HG02623 (cell line): Measurements from ENCODE around the gene NKD1.

Experiments used
- ATAC-seq: cut with Tn5 transposase; IDR thresholded peaks from one replicate; pipeline ENCODE4 v1.9.1; 2021; ENCODE audit warnings: moderate library complexity; ENCODE audit not compliant: unreplicated experiment

Gene NKD1

DNA sequence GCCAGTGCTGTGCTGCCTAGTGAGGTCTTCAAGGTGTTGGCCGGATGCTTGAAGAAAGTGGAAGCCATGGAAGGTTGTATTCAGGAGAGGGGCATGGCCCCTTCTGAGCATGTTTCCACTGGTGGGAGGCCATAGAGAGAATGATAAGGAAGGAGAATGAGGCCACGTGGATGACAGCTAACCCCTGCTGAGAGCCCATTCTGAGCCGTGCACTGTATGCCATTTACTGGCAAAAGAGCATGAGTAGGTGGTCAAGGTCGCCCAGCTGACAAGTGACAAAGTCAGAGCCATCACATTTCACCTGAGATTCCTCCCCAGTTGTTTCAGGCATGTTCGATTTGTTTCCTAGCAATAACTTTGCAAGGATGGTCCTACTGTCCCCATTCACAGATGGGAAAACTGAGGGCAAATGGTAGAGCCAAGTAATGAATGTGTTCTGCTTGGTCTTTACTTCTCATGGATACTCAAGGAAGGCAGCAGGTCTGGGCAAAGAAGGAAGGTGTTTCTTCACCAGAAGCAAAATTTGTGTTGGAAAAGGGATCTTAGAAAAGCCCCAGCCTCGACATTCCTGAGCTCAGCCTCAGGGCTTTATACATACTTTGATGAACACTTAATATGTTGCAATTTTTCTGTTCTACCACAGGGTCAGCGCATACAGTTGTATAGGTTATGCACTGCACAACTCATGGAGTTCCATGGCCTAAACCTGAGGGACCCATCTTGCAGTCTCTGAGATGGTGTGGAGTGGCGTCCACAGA, 10.5 kb upstream of the NKD1 start:
- ATAC-seq: no peak

DNA sequence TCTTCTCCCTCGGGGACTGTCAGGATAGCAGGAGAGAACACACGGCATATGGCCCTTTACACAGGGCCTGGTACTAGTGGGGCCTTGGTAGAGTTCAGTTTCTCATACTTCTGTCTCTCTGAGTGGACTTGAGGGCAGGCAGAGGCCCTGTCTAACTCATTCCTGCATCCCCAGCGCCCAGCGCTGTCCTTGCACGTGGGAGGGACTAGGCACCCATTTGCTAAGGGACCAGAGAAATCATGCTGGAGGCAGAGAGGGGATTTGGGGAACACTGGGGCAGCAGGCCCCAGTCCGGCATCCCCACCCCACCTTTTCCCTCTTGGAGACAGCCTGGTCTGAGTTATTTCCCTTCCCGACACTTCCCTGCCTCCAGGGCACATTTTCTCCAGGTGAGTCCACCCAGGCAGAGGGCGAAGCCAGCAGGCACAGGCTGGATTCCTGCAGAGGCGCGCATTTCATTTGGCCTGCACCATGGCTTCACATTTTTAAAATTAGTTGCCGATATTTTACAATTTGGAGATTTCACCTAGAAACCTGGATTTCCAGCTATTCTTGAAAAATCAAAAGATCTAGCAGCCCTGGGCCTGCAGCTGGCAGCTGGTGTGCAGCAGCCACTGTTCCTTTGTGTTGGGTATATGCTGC, 9.7 kb upstream of the NKD1 start:
- no peak for ATAC-seq

DNA sequence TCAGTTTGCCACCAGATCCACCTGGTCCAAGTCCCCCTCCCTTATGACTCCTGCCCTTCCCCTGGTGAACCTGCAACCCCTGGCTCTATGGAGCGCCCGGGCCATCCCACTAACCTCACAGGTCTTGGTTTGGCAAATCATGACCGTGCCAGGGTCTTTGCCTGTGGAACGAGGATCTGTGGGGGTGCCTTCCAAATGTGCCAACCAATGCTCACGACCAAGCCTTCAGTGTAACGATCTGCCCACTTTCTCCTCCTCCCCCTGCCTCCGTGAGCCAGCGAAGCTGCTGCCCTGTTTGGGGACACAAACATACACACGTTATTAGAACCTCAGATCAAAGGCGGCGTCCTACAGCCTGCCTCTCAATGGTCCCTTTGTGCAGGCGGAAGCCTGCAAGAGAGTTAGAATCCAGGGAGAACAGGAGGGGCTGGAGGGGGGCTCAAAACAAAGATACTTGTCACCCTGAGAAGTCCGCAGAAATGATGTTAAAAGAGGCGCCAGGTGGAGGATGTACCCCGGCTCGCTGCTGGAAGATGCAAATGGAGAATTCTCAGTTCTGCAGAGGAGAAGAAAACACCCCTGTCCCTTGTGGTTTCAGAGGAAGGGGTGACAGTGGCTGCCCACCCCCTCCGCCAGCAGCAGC, 9.0 kb upstream of the NKD1 start:
- no peak for ATAC-seq

DNA sequence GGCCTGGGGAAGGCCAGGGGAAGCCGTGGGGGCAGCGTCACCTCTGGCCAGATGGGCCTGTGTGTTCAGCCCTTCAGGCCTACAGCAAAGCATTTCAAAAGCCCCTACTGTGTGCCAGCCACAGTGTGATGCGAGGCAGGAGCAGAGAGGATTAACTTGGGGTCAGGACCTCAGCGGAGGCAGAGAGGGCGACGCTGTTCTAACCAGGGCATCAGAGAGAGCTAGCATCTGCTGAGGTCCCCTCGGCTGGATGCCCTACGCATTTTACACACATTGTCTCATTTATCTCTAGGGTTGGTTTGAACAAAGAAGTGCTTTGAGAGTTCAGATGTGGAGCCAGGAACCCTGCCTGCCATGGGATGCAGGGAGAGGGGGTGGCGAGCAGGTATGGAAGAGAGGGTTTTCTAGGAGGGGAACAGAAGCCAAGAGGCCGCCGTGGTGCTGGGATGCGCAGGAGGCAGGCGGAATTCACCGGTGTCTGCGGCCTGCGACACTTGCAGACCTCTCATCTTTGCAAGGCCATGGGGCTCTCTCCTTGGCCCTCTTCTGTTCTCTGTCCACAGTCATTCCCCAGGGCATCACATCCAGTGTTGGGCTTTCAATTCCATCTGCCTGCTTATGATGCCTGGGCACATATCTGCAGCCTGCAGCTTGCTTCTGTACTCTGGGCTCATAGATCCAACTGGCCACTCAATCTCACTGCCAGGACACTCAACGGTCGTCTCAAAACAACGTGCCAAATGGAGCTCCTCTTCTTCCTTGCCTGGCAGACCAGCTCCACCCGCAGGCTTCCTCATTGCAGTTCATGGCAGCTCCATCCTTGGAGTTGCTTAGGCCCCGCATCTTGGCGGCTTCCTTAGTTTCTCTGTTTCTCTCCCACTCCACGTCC, 8.1 kb upstream of the NKD1 start:
- ATAC-seq: no peak

DNA sequence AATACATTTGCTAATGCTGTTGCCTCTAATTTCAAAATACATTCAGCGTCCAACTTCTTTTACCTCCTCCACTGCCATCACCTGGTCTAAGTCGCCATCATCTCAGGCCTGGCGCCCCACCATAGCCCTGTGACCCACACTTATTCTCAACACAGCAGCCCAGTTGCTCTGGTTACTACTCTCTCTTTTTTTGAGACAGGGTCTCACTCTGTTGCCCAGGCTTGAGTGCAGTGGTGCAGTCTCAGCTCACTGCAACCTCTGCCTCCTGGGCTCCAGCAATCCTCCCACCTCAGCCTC, 7.5 kb upstream of the NKD1 start:
- ATAC-seq: no peak

DNA sequence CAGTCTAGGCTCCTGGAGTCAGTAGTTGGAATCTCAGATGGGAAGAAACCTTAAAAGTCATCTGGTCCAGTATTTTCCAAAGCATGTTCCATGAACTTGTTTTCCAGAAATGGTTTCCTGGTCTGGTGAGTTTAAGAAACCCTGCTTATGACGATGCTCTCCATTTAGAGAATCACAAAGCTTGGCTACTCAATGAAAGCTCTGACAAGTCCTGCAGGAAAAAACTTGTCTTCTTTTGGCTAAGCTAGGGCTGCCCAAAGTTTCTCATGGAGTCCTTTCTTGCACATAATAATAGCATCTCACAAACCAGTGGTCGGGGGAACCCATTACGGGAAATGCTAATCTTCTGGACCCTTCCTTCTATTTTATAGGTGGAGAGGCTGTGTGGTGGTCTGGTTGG, 5.5 kb upstream of the NKD1 start:
- ATAC-seq: no peak

DNA sequence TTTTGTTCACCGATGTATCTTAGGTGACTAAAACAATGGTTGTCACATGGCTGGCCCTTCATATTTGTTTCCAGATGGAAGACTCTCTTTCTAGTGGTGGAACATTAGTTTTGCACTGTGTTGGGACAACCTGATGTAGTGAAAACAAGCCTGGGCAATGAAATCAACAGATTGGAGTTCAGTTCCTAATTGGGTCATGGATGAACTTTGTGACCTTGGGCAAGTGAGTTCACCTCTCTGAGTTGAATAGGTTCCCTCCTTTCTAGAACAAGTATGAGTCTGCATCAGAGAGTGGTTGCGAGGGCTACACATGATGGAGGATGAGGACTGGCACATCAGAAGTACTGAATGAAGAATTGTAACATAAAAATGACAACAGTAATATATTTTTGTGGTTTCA, 2.1 kb upstream of the NKD1 start:
- no peak for ATAC-seq

DNA sequence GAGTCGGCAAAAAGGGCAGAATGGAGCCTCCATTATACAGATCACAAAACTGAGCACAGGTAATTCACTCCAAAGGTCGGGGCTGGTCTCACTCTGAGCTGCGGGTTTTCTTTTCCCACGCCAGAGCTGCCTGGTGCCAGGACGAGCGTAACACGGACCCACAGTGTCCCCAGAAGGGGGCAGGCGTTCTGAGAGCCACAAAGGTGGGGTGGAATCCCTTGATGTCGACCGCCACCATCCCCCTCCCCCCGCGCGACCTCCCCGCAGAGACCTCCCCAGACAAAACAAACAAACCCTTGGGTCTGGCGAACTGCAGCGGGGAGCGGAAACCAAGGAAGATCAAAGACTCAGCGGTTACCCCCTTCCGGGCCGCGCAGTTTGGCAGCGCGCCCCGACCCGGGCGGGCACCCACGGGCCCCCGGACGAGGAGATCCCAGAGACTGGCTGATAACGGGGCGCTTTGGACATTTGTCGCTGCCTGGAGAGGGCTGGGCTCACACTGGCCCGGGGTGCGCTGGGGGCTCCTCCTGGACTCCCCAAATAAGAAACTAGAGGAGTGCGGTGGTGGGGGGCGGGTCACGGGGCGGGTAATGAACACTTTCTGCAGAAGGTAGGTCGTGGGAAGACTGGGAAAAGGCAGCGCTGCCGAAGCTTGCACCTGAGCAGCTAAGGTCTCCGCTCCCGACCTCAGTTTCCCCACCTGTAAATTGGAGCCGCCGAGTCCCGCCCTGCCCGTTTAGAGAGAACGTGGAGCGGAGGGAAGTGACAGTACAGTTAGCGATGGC, 664 bp upstream of the NKD1 start:
- no peak for ATAC-seq

DNA sequence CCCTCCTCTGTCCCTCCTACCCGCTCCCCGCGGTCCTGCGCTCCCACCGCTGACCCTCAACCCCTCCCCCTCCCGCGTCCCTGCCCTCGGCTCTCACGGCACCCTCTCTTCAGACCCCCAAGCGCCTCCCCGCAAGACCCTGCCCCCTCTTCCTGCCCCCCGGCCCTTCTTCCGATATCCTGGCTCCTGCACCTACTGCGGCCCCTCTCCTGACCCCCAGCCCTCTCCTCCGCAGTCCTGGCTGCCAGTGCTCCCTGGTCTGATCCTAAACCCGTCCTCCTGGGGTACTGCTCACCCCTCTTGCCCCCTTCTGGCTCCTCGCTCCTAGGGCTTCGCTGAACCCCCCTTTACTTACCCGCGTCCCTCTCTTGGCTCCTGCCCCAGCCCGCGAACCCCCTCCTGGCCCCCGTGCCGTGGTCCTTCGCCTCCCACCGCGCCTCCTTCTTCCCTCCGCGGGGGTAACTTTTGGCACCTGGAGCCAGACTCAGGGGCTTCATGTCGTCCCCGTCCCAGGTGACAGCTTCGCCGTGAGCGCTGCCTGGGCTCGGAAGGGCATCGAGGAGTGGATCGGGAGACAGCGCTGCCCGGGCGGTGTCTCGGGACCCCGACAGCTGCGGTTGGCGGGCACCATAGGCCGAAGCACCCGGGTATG, 839 bp downstream of the NKD1 start:
- ATAC-seq: no peak

DNA sequence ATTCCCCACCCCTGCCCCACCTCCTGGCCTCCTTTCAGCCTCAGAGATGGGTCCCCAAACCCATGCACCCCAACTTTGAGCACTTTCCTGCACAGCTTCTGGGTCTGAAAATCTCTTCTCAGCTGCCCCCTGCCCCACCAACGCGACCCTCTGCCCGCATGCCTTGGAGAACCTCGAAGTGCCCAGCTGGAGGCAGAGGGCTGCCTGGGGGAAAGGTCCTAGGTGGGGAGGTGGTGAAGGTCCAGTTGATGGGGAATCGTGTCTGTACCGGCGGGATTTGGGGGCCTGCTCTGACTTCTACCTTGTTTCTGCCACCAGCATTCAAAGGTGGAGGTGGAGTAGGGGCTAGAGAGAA, 1.3 kb downstream of the NKD1 start:
- no peak for ATAC-seq

DNA sequence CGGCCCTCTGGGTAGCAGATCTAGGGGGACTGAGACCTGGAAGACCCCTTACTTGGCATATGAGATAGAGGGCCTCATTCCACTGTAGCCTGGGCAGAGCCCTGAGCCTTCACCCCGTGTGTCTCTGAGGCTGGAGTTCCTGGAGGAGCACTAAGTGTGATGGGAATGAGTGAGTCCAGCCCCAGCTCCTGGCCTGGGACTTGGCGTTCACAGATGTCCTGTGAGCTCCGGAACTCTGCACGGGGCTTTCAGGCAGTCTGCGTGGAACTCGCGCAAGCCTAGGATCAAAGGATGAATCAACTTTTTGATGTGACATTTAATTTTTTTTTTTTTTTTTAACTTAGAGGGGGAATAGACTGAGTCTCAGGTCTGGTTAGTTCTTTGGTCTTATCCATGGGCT, 1.8 kb downstream of the NKD1 start:
- ATAC-seq: no peak

DNA sequence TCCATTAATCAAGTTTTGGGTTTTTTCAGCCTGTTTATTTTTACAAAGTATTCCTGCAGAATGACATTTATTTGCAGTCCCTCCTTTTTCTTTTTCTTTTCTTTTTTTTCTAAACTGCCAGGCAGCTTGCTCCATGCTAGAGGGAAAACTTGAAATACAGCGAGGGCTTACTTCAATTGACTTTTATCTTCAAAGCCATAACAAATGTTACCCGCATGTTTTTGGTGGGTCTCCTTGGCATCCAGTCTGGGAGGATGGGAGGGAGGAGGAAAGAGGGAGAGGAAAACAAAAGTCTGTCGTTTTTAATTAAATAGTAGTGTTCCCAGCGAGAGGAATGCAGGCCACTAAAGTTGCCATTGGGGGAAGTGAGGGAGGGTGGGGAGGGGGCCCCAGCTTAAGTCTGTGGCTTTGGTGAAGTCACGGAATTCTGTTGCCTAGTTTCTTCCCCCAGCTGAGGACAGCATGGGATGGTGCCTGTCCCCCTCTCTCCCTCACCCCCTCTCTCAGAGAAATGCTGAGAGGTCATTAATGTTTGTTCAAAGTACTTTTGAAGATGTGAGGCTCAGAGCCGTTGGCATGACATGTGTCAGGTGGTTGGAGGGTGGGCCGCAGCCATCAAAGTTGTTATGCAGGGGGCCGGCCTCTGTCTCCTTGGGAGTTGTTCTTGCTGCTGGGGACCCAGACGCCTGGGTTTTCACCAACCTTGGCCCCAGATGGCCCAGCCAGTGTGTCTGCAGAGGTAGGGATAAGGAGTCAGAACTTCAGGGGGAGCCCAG, 2.9 kb downstream of the NKD1 start:
- ATAC-seq: no peak

DNA sequence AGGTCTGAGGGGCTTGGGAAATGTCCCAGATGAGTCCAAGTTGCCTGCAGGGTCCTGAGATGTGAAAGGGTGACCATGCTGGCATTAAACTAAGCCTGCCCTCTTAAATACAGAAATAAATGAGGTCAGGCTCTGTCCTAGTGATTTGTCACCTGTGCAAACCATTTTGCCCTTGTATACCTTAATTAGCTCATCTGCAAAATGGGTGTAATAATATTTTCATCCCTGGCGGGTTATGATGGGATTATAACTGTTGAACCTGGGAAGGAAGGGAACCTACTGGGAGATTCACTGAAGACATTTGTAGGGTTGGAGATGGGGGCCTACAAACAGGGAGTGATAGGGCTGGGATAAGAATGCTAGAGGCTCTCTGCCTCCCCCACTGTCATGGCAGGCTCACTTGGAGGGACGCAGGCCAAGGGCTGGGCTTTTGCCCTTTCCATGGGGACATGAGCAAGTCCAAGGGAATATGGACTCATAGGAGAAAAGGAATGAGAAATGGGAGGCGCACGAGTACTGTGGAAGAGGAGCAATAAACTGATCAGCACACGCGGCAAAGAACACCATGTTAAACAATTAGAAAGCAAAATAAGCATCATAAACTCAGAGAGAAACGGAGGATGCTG, 4.4 kb downstream of the NKD1 start:
- ATAC-seq: no peak

DNA sequence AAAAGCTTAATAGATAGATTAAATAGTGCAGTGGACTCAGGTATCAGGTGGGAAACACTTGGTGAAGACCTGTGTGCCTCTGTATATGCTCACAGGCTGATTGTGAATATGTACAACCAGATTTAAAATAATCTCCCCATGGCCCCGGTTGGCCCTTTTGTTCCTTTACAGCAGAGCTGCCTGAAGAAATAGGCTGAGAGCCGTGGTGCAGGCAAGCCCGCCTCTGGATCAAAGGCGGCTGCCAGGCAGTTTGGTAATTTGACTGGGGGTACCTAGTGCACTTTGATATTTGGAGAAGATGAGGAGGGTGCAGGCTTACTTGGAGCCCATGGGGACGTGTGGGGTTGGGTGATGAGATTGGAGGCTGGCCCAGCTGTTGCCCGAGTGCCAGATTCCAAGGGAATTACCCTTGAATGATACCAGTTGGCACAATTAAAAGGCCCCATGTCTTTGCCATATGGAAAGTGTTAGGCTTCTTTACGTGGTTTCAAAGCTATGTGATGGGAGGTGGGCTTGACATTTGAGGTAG, 5.0 kb downstream of the NKD1 start:
- no peak for ATAC-seq

DNA sequence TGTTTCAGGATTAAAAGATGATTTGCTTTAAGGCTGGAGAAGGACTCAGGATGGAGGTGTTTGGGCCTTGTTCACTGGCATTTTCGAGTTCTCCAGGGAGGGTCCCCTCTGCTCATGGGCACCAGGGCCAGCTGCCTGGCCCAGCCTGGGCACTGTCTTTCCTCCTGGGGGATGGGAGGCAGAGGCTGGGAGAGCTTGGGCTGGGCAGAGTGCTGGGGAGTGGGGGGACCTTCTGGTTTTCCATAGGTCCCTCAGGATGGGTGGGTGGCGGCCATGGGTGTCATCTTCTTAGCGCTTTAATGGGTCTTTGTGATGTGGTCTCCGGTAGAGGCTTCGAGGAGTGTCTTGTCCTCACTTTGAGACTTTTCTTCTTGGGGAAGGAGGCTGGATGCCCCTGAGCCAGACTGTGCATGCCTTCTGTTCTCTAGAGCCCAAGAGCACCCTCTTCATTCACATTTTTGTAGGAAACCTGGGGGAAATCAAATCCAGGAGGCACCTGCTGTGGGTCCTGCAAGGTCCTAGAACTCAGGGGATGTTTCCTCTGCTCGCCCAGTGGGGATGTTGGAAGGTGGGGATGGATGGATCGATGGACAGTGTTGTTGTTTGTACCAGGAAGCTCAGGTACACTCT, 5.7 kb downstream of the NKD1 start:
- ATAC-seq: no peak

DNA sequence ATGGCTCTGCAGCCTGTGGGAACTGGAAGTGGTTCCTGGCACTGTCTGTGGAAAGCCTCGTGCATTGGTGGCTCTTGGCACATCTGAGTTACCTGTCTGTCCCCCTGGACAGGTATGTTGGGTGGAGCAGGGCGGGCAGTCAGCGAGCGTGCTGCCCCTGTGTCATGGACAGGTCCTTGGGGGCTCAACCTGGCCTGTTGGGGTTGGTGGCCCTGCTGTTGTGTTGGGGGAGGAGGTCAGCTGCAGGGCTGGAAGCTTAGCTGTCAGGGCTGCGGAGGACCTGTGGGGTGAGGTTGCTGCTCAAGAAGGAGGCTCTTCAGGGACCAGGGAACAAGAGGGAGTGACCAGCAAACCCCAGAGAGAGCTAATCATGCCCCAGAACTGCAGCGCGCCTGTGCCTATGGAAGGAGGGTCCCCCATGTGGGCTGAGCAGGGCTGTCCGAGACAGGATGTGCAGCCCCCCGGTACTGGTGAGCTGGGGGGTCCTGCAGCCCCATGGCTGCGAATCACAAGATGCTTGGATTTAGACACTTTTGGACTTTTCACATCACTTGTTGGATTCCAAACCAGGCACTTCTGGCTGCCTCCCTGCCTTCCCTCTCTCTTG, 7.2 kb downstream of the NKD1 start:
- no peak for ATAC-seq

DNA sequence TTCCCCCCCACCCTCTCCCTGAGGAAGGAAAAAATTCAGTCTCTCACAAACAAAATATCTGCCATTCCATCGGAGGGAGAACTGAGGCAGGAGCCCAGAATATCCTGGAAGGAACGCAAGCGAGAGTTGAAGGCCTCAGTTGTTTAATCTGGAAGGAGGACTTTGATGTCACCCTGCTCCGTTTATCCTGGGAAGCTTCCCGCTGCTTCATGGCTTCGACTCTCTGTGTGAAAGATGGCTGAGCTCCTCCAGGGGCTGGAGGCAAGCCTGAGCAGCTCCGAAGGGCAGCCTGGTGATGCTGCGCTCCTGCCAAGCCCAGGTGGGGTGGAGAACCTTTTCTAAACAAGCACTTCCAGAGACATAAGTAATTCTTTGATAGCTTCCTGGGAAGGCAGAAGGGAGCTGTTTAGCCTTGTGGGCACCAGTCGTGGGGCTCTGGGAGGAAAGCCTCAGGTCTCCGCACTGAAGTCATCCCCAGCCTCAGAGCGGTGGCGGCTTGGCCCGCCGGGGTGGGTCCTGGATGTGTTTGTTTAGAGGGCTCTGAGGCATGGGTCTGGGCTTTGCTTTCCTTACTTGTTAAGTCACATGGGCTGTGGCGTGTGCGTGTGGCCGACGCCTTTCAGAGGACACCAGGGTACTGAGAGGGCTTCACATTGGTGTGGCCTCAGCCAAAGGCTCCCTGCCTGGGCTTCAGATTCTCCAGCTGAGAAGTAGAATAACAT, 7.9 kb downstream of the NKD1 start:
- ATAC-seq: no peak
